PC-9 (cell line): ENCODE data around the gene SRPK2.

Experiments
- CTCF ChIP-seq: fragments of 200-600 bp; sonication (generic); conservative IDR thresholded peaks from 2 replicates; pipeline ENCODE4 v1.6.1; 2017; ENCODE audit warnings: mixed run types, antibody characterized with exemption, mild to moderate bottlenecking, moderate library complexity
- EZH2 ChIP-seq: fragments of 200-600 bp; sonication (generic); IDR thresholded peaks from 2 replicates; pipeline ENCODE4 v1.8.0; 2017; ENCODE audit warnings: antibody characterized with exemption, low read depth

- TF ChIP-seq CTCF (no peak), EZH2 (no peak)
Measured at GRCh38 chr7:105209870-105210269, 178.9 kb downstream of the SRPK2 start.
